GM04504 (cell line): ENCODE results near the gene ZNF747.

Experiments used
- DNase-seq: peaks from one replicate; pipeline ENCODE4 v3.0.0-alpha.2; 2012; ENCODE audit warnings: low read depth

The ZNF747 gene

DNA sequence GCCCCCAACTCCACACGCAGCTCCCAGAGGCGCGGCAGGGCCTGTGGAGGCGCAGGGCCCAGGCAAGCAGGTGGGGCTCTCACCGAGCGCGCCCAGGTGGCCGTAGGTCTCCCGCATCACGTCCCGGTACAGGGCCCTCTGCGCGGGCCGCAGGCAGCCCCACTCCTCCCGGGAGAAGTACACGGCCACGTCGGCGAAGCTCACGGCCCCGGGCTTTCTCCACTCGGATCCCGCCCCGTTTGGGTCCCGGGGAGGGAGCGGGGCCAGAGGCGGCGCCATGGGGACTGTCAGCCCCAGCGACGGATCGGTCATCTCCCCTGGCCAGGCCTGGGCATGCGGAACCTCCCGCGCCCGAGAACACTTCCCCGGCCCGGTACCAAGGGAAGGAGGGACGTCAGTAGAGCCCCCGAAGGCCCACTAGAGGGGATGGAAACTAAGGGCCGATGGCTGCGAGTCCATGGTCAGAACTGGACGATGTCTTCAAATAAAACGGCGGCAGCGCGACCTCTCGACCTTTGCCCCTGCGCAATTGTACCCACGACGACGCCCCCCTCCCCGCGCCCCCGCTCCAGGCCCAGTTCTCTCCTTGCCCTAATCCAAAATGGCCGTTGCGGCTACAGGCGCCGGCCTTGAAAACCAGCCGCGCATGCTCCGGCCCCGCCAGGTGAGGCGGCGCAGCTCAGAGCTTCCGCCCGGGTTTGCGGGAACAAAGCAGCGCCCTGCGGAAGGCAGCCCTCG is at the start of gene ZNF747:
ZNF747 (minus strand) TSS at position 491 of the 738 bp plus-strand sequence; CDS start at position 312, 179 bp downstream.
- DNase-seq = peak; percentile 58

GRCh38 chr16:30582611-30583340 is 48.1 kb upstream of the ZNF747 start:
- no peak for DNase-seq

GRCh38 chr16:30581457-30581856 is 46.8 kb upstream of the ZNF747 start:
- DNase-seq = no peak

DNA sequence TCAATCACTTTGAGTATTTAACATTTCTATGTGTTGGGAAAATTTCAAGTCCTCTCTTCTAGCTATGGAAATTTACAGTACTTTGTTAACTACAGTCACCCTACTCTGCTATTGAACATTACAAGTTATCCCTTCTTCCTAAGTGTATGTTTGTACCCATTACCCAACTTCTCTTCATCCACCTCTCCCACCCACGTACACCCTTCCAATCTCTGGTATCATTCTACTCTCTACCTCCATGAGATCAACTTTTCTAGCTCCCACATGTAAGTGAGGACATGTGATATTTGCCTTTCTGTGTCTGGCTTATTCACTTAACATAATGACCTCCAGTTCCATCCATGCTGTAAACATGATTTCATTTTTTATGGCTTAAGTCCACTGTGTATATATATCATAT is 40.0 kb upstream of the ZNF747 start:
- no peak for DNase-seq

- peak; percentile 97 for DNase-seq
Measured at GRCh38 chr16:30571445-30572322, 37.0 kb upstream of the ZNF747 start, which contains the start of gene ZNF688. TSS of gene ZNF688 (minus strand) at chr16:30571714. CDS start at chr16:30571629, 85 bp downstream.

GRCh38 chr16:30570636-30571444 is 36.2 kb upstream of the ZNF747 start:
- no peak for DNase-seq

GRCh38 chr16:30569746-30570635 is 35.3 kb upstream of the ZNF747 start:
- no peak for DNase-seq

- DNase-seq = no peak
Measured at GRCh38 chr16:30569281-30569680, 34.6 kb upstream of the ZNF747 start.

GRCh38 chr16:30567991-30568638 is 33.5 kb upstream of the ZNF747 start:
- DNase-seq = peak; percentile 78

GRCh38 chr16:30567160-30567990 is 32.7 kb upstream of the ZNF747 start:
- DNase-seq = no peak

GRCh38 chr16:30566531-30566930 is 31.9 kb upstream of the ZNF747 start:
- no peak for DNase-seq

GRCh38 chr16:30565984-30566383 is 31.3 kb upstream of the ZNF747 start:
- DNase-seq = no peak

DNA sequence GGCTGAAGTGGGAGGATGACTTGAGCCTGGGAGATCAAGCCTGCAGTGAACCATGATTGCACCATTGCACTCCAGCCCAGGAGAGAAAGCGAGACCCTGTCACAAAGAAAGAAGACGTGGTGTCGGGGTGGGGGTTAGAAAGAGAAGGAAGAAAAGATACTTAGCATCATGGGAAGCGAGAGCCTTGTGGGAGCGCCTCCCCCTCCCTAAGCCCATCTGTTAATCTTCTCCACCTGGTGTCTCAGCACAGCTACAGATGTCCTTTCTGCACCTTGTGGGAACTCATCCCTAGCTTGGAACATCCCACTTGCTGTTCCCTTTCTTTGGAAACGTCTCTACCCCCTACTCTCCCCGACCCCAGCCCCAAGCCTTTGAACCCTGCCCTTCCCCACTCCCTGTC is 30.9 kb upstream of the ZNF747 start:
- DNase-seq = no peak

GRCh38 chr16:30562021-30562420 is 27.4 kb upstream of the ZNF747 start:
- DNase-seq = no peak

DNA sequence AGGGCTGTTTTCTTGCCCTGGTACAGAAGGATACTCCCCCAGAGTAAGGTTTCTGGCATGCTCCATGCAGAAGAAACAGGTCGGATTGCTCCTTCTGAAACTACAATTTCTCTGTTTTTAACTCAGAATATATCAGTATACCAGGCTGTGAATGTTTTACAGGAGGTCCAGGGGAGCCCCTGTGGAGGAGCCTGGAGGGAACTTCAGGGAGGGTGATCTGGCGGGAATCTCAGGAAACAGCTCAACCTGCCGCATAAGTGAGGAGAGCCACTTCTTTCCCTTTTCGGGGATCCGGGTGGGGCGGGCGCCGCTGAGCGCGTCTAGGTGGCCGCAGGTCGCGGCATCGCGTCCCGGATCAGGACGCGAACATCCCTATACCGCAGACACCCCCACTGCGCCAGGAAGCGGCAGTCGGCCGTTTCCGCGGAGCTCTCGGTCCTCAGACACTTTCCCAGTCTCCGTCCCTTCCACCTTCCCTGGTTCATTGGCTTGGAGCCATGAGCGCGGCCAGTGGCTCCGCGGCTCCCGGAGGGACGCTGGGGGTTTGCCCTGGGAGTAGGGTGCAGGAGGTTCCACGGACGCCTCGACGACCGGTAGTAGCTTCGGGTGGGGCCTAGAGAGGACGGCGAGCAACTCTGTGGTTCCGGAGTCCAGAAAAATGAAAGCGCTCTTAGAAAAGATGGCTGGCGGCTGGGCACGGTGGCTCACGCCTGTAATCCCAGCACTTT is 26.6 kb upstream of the ZNF747 start:
- DNase-seq = no peak

- no peak for DNase-seq
Measured at GRCh38 chr16:30559690-30560089, 25.0 kb upstream of the ZNF747 start.

- DNase-seq = no peak
Measured at GRCh38 chr16:30558789-30559377, 24.2 kb upstream of the ZNF747 start.
